NCI-H187 treated with DMSO at 0.1 percent for 48 hours (cell line): ENCODE results near the gene ZNF497.
A peak's percentile ranks its signal among the peaks of the same experiment; 100 is the strongest.
"Not testable (repeated sequence)": the region's sequence is repeated elsewhere in the genome, so short reads cannot be mapped to it uniquely, and the experiment has no call there.

Source experiments
- DNase-seq: peaks from one replicate; lab custom pipeline; 2025; lab: John Stamatoyannopoulos, UW

The ZNF497 gene

DNA sequence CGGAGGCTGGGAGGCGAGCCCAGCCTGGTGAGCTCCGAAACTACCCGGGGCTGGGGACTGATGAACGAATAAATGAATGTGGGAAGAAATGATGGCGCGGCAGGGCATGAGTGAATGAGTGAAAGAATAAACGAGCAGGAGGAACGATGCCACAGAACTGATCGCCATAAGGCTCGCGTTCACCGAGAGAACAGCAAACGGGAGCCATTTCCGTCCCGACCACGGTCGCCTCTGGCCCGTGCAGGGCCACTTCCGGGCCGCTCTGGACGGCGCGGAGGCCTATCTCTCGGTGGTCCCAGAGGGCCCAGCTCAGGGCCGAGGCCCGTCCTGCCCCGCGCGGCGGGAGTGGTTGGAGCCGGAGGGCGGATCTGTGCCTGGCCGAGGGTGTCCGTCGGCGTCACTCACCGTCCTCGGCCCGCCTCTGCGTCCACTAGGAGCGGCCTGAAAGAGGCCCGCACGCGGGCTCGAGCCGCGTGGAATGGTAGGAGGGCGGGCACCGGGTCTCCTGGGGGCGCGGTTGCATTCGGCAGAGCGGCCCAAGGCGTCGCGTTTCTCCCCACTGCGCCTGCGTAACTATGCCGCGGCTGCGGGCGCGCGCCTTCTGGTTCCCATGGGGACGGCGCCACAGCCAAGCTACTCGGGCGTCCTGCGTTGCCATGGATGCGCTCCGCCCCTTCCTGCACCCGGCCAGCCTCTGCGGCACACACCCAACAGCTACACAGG lies at the start of gene ZNF497:
TSS of gene ZNF497 (minus strand) at position 480 of the 723 bp plus-strand sequence. CDS start 5,116 bp downstream, outside the sequence.
- peak; percentile 77 for DNase-seq

DNA sequence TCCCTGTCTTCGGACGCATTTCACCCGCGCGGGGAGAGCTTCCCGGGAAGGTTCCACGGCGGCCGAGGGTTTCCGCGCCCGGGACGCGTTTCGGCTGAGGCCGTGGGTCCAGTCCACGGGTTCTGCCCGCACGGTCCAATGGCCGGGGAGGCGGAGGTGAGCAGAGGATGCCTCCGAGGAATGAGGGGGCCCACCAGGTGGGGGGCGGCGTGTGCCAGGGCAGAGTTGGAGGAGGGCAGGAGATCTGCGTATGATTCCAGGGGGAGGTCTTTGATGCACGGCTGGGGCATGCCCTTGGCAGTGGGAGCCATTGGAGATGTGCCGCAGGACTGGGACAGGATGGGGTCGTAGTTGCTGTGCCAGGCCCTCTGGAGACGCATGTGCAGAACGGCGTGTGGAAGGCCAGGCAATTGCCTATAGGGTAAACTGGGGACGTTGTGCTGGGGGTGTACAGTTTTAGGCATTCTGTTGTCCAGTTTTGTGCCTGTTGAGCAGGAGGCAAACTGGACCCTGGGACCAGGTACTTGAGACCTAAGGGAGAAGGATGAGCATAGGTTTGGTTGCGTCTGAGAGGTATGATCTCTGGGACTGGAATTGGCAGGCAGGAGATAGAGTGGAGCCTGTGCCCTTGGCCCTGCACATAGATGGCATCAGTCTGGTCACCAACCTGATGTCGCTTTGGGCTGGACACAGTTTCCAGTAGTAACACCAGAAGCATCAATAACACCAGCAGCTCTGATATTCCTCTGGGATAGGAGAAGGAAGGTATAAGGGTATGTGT lies 46.6 kb upstream of the ZNF497 start:
- no peak for DNase-seq

DNA sequence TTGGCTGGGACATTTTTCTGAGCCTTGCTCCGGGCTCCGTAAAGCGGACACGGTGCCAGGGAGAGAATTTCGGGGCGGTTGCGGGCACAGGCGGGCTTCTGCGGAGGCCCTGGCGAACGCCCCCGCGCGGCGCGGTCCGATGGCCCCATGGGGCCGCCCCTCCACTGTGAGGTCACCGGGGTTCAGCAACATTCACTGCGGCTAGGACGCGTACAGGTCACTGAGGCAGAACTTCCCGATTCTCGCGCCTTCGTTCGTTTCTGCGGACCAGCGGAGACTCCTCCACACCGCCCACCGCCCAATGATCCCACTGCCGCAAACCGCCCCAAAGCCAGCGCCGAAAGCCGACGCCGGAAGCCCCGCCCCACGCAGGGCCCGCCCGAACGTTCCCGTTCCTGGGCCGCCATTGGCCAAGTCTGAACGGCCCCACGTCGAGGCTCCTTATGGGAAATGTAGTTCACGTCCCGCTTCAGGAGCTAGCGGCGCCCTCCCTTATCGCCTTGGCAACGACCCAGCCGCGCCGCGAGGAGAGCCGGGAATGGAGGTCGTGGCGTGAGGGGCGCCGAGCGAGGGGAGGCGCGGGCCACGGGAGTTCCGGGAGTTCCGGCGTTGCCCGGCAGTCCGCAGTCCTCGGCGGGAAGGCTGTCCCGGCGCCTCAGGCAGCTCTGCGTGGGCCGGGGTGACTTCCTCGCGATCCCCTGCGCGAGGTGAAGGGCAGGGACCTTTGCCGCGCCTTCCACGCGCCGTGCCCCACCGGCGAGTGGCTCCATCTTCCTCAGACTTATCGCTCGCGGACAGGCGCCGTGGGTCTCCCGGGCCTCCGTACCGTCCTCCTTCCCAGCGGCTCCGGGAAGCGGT lies 45.8 kb upstream of the ZNF497 start, which contains the start of gene ZNF584:
TSS of gene ZNF584 (plus strand) at position 498 of the 858 bp plus-strand sequence. CDS start 499 bp downstream, outside the sequence.
- peak; percentile 80 for DNase-seq

DNA sequence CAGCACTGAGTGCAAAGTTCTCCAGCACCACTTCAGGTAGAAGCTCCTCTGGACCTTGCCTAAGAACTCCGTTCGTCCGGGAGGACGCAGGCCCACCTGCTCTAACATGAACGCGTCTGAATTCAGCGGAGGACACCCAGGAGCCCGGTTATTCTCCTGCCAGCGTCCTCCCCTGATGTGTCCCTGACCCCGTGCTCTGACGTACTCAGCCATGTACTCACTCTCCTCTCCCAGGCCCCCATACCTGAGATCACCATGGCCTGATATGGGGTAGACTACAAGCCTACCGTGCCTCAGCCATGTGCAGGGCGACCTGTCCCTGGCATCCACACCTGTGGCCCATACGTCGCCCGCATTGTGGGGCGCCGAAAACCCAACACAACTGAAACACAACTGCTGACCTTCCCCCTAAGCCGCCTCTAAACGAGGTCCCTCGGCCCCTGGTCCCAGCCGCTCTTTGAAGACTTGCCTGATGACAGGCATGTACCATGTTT lies 45.2 kb upstream of the ZNF497 start:
- no peak for DNase-seq

DNA sequence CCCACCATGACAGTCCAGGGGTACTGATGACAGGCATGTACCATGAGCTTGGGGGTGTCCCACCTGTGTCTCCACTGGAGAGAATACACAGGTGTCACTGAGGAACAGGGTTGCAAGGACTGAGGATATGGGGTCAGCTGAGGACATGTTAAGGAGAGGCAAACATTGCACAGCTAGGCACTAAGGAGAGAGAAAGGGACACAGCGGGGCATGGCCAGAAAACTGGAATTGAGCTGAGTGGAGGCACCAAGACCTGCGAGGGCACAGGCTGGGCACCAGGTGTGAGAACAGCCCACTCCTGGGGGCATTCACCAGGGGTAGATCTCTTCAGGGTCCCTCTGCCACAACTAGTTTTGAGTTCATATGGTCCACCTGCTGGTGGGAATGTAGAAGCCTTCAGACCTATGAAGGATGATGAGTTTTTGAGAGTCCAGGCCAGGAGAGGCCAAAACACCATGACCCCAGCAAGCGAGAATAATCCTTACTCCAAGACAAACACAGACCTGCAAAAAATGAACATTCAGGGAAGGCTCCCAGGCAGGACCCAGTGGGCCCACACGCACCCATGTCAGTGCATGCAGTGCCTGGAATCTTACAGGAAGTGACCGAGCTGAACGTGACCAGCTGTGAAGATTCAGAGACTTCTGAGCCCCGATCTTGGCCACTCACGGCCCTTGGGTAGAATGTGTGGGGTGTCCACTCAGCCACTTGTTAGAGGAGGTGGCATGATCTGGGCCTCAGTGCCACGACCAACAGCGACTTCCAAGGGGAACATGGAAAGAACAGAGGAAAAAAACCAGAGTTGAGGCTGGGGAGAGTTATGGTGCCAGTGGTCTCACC lies 44.5 kb upstream of the ZNF497 start:
- no peak for DNase-seq

DNA sequence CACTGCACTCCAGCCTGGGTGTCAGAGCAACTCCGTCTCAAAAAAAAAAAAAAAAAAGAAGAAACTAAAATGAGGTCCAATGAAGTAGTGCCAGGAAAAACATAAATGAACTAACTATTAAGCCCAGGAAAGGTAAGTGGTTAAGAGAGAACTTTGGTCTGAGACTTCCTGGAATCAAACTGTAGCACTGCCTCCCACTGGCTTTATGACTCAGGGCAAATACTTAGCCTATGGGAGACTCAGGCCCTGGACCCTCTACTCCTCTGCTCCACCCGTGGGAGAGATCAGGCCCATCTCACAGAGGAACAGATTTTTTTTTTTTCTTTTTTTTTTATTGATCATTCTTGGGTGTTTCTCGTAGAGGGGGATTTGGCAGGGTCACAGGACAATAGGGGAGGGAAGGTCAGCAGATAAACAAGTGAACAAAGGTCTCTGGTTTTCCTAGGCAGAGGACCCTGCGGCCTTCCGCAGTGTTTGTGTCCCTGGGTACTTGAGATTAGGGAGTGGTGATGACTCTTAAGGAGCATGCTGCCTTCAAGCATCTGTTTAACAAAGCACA lies 41.4 kb upstream of the ZNF497 start:
- DNase-seq: not testable (repeated sequence)

DNA sequence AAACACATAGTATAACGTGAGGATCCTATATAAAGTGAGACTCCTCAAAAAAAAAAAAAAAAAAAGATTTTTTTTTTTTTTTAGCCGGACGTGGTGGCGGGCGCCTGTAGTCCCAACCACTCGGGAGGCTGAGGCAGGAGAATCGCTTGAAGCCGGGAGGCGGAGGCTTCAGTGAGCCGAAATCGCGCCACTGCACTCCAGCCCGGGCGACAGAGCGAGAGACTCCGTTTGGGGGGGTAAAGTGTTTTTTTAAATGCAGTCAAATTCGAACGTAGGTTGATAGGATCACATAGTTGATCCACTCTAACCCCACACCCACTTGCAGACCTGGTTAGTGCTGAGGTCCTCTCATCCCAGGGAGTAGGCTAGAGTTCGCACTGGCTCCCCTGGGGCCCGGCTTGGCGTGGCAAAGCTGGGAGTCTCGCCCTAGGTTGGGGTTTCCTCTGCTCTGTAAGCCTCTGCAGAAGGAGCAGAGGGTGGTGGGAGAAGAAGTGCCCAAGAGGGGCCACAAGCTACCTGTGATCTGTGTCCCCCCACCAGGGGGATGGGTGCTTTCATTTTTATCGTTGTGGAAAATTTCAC lies 39.4 kb upstream of the ZNF497 start:
- DNase-seq: no peak

DNA sequence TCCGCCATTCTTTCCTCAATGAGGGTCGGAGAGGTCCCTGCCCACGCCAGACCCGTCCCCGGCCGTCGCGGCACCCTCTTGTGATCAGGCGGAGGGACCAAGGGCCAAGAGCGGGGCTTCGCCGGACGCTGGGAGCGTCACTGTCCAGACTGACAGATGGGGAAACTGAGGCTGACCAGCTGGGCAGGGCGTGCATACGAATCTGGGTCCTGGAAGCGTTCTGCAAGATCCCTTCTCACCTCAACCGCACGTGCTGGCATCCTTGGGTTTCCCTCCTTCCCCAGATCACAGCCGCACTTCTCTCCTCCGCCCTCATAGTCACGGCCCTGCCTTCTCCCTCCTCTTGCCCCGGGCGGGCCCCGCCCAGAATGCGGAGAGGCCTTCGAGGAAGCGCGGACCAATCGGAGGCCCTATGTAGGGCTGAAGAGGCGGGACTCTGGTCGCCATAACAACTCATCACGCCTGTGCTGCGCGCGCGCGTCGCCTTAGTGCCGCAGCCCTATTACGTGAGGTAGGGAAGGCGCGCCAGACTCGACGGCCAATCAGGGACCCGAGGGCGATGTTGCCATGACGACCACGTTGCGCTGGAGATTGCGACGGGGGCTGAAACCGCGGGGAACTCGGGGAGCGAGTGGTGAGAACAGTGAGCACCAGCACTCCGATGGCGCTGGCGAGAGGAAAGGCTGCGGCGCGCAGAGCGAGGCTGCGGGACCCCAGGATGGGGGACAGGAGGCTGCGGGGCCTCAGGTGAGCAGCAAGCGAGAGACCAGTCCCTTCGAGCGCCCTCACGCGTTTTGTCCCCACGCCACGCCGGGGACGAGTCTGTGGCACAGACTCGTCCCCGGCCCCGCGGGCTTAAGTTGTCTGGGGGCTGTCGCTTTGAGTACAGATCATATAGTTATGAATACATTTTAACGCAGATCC lies 38.6 kb upstream of the ZNF497 start:
- peak; percentile 92 for DNase-seq

DNA sequence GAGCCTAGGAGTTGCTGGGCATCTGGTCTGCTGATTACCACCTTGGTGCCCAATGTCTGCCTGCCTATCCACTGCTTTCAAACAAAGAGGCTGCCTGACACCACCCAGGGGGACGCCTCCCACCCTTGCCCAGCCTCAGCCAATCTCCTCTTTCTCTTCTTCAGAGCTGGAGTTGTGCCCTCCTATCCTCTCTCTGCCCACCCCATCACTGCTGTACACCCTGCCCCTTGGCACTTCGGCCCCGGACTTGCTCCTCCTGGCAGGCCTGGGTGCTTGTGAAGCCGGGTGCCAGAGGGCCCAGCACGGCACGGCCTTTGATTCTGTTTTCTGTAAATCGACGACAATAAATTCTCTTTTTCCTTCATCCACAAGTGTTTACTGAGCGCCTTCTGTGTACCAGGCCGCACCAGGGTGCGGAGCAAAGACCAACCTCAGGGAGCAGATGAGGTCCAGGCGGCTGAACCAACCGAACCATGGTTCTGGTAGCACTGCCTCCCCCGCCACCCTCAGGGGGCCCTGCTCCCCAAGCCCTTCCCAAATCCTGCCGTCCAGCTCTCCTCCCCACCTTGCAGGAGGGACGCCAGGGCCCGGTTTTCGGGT lies 37.9 kb upstream of the ZNF497 start:
- no peak for DNase-seq

DNA sequence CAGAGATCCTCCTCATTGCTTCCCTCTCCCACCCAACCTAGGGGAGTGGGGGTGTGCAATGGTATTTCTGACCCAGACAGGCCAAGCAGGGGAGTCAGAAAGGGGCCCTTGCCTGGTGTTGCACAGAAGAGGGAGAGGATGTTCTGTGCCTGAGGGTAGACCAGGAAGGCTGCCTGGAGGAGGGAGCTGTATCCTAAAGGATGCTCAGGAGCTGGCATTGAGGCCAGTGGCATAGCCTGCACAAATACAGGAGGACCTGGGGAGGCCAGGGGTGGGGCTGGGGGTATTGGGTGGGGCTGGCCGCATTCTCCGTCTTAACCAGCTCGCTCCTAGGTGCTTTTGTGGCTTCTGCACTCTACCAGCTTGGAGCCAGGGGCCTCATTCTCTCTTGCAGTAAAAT lies 37.4 kb upstream of the ZNF497 start:
- no peak for DNase-seq

DNA sequence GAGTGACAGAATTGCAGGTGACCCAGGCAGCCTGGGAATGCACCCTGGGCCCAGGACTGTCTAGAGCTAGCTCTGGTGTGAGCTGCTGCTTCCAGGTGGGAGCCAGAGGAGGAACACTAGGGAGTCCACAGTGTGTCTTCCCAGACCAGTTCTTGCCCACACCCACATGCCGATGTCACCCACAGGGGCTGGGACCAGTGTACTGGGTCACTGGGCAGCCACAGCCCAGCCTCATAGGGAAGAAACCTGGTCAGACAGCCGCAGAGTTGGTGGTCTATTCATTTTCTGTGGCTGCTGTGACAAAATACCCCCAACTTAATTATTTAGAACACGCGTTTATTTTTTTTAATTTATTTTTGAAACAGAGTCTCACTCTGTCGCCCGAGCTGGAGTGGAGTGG lies 36.0 kb upstream of the ZNF497 start:
- no peak for DNase-seq

DNA sequence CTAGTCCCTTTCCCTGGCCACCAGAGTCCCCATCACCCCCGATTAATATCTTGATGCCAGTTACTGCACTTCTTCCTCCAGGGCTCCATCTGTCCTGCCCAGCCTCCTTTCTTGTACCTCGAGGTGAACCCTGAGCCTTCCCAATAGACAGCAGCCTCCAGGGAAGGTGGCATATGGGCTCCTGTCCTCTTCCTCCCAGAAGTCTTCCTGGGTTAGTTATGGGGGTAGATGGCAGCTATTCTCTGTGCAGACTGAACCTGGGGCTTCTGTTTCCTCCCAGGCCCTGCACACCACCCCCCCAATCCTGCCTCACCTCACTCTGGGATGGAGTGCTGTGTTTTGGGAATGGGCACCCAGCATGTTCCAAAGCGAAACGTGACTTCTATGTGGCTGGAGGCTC lies 35.5 kb upstream of the ZNF497 start:
- no peak for DNase-seq

DNA sequence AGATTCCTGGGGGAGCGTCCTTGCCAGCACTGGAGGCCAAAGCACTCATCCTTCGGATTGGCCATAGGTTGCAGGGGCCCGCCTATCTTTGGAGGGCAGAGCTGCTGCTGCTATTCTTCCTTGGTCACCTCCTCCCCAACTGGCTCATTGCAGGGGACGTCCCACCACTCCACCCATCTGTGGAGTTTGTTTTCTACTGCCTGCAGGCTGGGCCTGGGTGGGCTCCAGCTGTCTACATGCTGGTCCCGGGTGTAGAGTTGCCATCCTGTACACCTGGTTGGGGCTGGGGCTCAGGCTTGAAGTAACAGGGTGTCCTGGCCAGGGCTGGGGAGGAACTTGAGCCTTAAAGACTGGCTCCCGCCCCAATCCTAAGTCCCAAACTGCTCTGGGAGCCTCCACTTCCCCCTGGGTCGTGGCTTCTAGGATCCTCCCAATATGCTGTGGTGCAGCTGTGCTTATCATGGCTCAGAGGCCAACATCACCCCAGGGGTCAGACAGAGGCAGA lies 35.0 kb upstream of the ZNF497 start:
- no peak for DNase-seq

DNA sequence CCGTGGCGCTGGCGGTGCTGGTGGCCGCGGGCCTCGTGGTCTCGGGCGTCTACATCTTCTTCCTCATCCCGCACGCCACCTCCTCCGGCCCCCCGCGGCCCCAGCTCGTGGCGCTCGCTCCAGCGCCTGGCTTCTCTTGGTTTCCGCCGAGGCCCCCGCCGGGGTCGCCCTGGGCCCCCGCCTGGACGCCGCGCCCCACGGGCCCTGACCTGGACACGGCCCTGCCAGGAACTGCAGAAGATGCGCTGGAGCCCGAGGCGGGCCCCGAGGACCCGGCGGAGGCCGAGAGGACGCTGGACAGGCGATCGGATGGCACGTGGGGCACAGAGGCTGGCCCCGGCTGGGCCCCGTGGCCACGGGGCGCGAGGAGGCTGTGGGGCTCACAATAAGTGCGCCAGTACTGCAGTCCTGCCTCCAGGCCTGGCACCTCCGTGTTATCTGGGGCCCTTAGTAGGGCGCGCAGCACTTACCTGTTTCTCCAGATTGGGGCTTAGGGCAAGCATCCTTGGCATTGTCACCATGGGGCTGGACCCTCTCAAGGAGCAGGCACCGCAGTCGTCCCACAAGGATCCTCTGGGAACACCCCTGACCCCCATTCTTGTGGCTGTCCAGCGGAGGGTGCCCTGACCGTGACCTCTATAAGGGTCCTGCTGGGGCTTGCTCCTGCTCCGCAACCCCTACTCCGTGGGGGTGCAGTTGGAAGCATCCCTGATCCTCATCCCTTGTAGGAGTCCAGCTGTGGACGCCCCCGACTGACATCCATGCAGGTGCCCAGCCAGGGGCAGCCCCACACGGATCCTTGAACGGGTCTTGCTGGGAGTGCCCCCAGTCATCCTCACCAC lies 34.4 kb upstream of the ZNF497 start:
- DNase-seq: no peak

DNA sequence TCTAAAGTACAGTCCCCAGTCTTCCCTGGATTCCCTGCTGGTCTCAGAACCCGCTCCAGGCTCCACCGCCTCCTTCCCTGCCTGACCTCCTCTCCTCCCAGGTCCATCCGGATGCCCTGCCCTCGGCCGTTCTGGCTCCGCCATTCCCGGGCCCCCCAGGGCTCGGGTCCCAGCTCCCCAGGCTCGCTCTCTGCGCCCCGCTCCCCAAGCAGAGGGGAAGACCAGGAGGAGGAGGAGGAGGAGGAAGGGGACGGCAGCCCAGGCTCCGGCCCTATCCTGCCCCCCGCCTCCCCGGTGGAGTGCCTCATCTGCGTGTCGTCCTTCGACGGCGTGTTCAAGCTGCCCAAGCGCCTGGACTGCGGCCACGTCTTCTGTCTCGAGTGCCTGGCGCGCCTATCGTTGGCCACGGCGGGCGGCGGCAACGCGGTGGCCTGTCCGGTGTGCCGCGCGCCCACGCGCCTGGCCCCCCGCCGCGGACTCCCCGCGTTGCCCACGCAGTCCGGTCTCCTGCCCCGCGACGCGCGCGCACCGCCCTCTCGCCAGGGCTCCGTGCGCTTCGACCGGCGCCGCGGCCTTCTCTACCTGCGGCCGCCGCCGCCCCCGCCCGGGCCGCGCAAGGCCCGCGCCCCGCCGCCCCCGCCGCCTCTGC lies 33.6 kb upstream of the ZNF497 start:
- DNase-seq: no peak

DNA sequence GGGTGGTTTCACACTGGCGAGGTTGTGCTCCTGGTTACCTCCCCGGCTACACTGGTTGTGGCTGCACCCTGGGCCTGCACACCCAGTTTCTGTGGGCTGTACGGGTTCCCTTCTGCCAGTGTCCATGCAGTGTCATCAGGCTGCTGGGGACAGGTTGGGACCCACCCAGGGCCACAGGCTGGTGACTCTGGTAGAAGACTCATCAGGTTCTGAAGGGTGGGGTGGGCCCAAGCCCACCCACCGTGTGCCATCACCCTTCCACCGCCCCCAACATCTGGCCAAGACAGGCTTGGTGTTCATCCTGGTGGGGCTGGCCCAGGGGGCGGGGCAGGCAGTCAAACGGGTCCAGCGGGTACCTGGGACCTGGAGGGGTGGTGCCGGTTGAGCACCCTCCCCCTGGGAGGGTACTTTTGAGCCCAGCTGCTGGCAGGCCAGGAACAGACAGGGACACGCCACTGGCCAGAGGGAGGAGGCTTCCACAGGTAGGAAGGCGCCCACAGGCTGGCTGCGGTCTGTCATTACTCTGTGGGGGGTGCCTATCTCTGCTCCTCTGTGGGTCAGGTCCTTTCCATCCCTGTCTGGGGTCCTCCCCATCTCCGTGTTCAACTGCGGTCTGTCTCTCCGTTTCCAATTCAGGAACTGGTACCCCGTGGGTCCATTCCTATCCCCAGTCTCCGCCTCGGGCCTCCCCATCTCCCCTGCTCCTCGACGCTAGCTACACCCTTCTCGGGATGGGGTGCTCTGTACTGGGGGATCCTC lies 32.8 kb upstream of the ZNF497 start, which contains the start of gene RNF225:
TSS of gene RNF225 (plus strand) at position 437 of the 759 bp plus-strand sequence. CDS start 434 bp downstream, outside the sequence.
- DNase-seq: no peak
